Activated CD4-positive, alpha-beta T cell treated with anti-CD3 and anti-CD28 coated beads, Interleukin-2, amount 10 ng/mL, durations not matched to agents 24 days and 14 days (primary cell): Measurements from ENCODE around the gene ANLN. TPM values are rescaled to one million over a fixed set of nuclear protein-coding genes. Genes with fewer than 3 reads are reported as not detected.
"Not testable (repeated sequence)": the region's sequence is repeated elsewhere in the genome, so short reads cannot be mapped to it uniquely, and the experiment has no call there.

Experiments used
- DNase-seq: peaks from one replicate; pipeline ENCODE4 v3.0.0; 2022
- H3K27ac Mint-ChIP-seq: one replicate; pipeline ENCODE4 v1.8.0; 2022; ENCODE audit warnings: mild to moderate bottlenecking, mixed read lengths
- H3K27me3 Mint-ChIP-seq: one replicate; pipeline ENCODE4 v1.8.0; 2022; ENCODE audit warnings: mixed read lengths
- H3K36me3 Mint-ChIP-seq: one replicate; pipeline ENCODE4 v1.8.0; 2022; ENCODE audit warnings: low read depth, mild to moderate bottlenecking, mixed read lengths
- H3K4me1 Mint-ChIP-seq: one replicate; pipeline ENCODE4 v1.8.0; 2021; ENCODE audit warnings: mixed read lengths
- H3K4me3 Mint-ChIP-seq: one replicate; pipeline ENCODE4 v1.8.0; 2022; ENCODE audit warnings: mild to moderate bottlenecking, moderate library complexity, mixed read lengths
- H3K9me3 Mint-ChIP-seq: one replicate; pipeline ENCODE4 v1.8.0; 2021; ENCODE audit warnings: mixed read lengths
- intact Hi-C: fragments of 100-400 bp; cut with micrococcal nuclease; formaldehyde crosslinking; loops from one replicate; pipeline ENCODE4 v1.15.1; 2023
- total RNA-seq: library from RNA; stranded (reverse); gene quantifications from 2 replicates; pipeline ENCODE4 v1.2.3, GENCODE V29; 2022

ANLN gene
- total RNA-seq, 1 donor from 2014 or later = 35.9 TPM

GRCh38 chr7:36474283-36475010 lies 84.8 kb downstream of the ANLN start:
- Mint-ChIP-seq H3K27me3 (no peaks in the 10 kb centered on the region), H3K4me1 (peaks cover 18% of the 10 kb centered on the region), H3K9me3 (peaks cover 10% of the 10 kb centered on the region), H3K4me3 (peak overlapping the region; percentile 28), H3K27ac (peak overlapping the region; percentile 83), H3K36me3 (peaks cover 1% of the 10 kb centered on the region)
- DNase-seq = peak; percentile 65
- intact Hi-C loops = loop anchor here (5.0 kb wide), 1 partner anchor 723 kb away; no protein-coding TSS in a partner anchor

GRCh38 chr7:36475011-36475342 lies 85.3 kb downstream of the ANLN start:
- no peak overlapping the region for H3K4me3 Mint-ChIP-seq
- no peaks in the 10 kb centered on the region for H3K27me3 Mint-ChIP-seq
- peaks cover 15% of the 10 kb centered on the region for H3K9me3 Mint-ChIP-seq
- DNase-seq = no peak
- H3K27ac Mint-ChIP-seq = peak overlapping the region; percentile 83
- peaks cover 19% of the 10 kb centered on the region for H3K4me1 Mint-ChIP-seq
- H3K36me3 Mint-ChIP-seq = peaks cover 1% of the 10 kb centered on the region
- intact Hi-C loops = no loop called here

GRCh38 chr7:36475381-36475780 lies 85.7 kb downstream of the ANLN start:
- Mint-ChIP-seq H3K36me3 (peaks cover 1% of the 10 kb centered on the region), H3K27me3 (no peaks in the 10 kb centered on the region), H3K4me3 (no peak overlapping the region), H3K27ac (no peak overlapping the region), H3K4me1 (peaks cover 18% of the 10 kb centered on the region), H3K9me3 (peaks cover 20% of the 10 kb centered on the region)
- intact Hi-C loops = no loop called here
- DNase-seq = no peak

GRCh38 chr7:36478745-36479144 lies 89.1 kb downstream of the ANLN start:
- peaks cover 18% of the 10 kb centered on the region for H3K4me1 Mint-ChIP-seq
- no peak overlapping the region for H3K4me3 Mint-ChIP-seq
- no peaks in the 10 kb centered on the region for H3K27me3 Mint-ChIP-seq
- DNase-seq = no peak
- H3K36me3 Mint-ChIP-seq = peaks cover 1% of the 10 kb centered on the region
- intact Hi-C loops = no loop called here
- peaks cover 24% of the 10 kb centered on the region for H3K9me3 Mint-ChIP-seq
- no peak overlapping the region for H3K27ac Mint-ChIP-seq

- not testable (repeated sequence) for H3K4me1 Mint-ChIP-seq, DNase-seq, H3K36me3 Mint-ChIP-seq, H3K27ac Mint-ChIP-seq, H3K4me3 Mint-ChIP-seq, H3K27me3 Mint-ChIP-seq
- peaks cover 20% of the 10 kb centered on the region for H3K9me3 Mint-ChIP-seq
- intact Hi-C loops = loop anchor here (10.0 kb wide), 2 partner anchors 301 to 871 kb away; no protein-coding TSS in a partner anchor
These were observed 94.2 kb downstream of the ANLN start for GRCh38 chr7:36483853-36484252.

- H3K36me3 Mint-ChIP-seq = no peaks in the 10 kb centered on the region
- H3K27me3 Mint-ChIP-seq = no peaks in the 10 kb centered on the region
- intact Hi-C loops = loop anchor here (10.0 kb wide), 2 partner anchors 301 to 871 kb away; no protein-coding TSS in a partner anchor
- H3K4me3 Mint-ChIP-seq = no peak overlapping the region
- H3K27ac Mint-ChIP-seq = no peak overlapping the region
- peaks cover 16% of the 10 kb centered on the region for H3K9me3 Mint-ChIP-seq
- no peak for DNase-seq
- H3K4me1 Mint-ChIP-seq = peaks cover 6% of the 10 kb centered on the region
These were observed 94.6 kb downstream of the ANLN start for GRCh38 chr7:36484265-36484664.

- H3K36me3 Mint-ChIP-seq = no peaks in the 10 kb centered on the region
- no peaks in the 10 kb centered on the region for H3K9me3 Mint-ChIP-seq
- no peak for DNase-seq
- H3K27ac Mint-ChIP-seq = no peak overlapping the region
- H3K4me3 Mint-ChIP-seq = no peak overlapping the region
- peaks cover 8% of the 10 kb centered on the region for H3K27me3 Mint-ChIP-seq
- intact Hi-C loops = loop anchor here (5.0 to 10.0 kb wide), 3 partner anchors 298 to 868 kb away; no protein-coding TSS in a partner anchor
- H3K4me1 Mint-ChIP-seq = peaks cover 4% of the 10 kb centered on the region
These were observed 96.7 kb downstream of the ANLN start for GRCh38 chr7:36486336-36486735.

- Mint-ChIP-seq H3K4me1 (peaks cover 4% of the 10 kb centered on the region), H3K4me3 (no peak overlapping the region), H3K36me3 (no peaks in the 10 kb centered on the region), H3K9me3 (no peaks in the 10 kb centered on the region), H3K27ac (no peak overlapping the region), H3K27me3 (peaks cover 12% of the 10 kb centered on the region)
- DNase-seq = peak; percentile 85
- intact Hi-C loops = loop anchor here (1.0 to 10.0 kb wide), 6 partner anchors 183 to 867 kb away; no protein-coding TSS in a partner anchor
These were observed 98.2 kb downstream of the ANLN start for GRCh38 chr7:36487756-36488336.

- DNase-seq, H3K36me3 Mint-ChIP-seq, H3K4me1 Mint-ChIP-seq, H3K27ac Mint-ChIP-seq, H3K9me3 Mint-ChIP-seq, H3K4me3 Mint-ChIP-seq: not testable (repeated sequence)
- H3K27me3 Mint-ChIP-seq = peaks cover 14% of the 10 kb centered on the region
- intact Hi-C loops = loop anchor here (5.0 to 10.0 kb wide), 3 partner anchors 296 to 866 kb away; no protein-coding TSS in a partner anchor
These were observed 99.0 kb downstream of the ANLN start for GRCh38 chr7:36488672-36489071.

GRCh38 chr7:36490419-36490830 lies 100.8 kb downstream of the ANLN start:
- H3K4me3 Mint-ChIP-seq = no peak overlapping the region
- no peaks in the 10 kb centered on the region for H3K9me3 Mint-ChIP-seq
- no peaks in the 10 kb centered on the region for H3K36me3 Mint-ChIP-seq
- H3K27ac Mint-ChIP-seq = no peak overlapping the region
- H3K4me1 Mint-ChIP-seq = no peaks in the 10 kb centered on the region
- intact Hi-C loops = no loop called here
- no peak for DNase-seq
- peaks cover 21% of the 10 kb centered on the region for H3K27me3 Mint-ChIP-seq

- no peak for DNase-seq
- no peak overlapping the region for H3K4me3 Mint-ChIP-seq
- intact Hi-C loops = no loop called here
- no peaks in the 10 kb centered on the region for H3K36me3 Mint-ChIP-seq
- H3K9me3 Mint-ChIP-seq = no peaks in the 10 kb centered on the region
- peaks cover 21% of the 10 kb centered on the region for H3K27me3 Mint-ChIP-seq
- H3K27ac Mint-ChIP-seq = no peak overlapping the region
- no peaks in the 10 kb centered on the region for H3K4me1 Mint-ChIP-seq
These were observed 101.7 kb downstream of the ANLN start for GRCh38 chr7:36491317-36491716.

- Mint-ChIP-seq H3K27me3 (peaks cover 14% of the 10 kb centered on the region), H3K4me1 (peaks cover 2% of the 10 kb centered on the region), H3K9me3 (no peaks in the 10 kb centered on the region), H3K4me3 (no peak overlapping the region), H3K36me3 (no peaks in the 10 kb centered on the region), H3K27ac (no peak overlapping the region)
- DNase-seq = no peak
- intact Hi-C loops = no loop called here
These were observed 106.9 kb downstream of the ANLN start for GRCh38 chr7:36496576-36496975.

- H3K27me3 Mint-ChIP-seq, H3K36me3 Mint-ChIP-seq, DNase-seq, H3K9me3 Mint-ChIP-seq, H3K4me3 Mint-ChIP-seq, H3K27ac Mint-ChIP-seq, H3K4me1 Mint-ChIP-seq, intact Hi-C loops: not testable (repeated sequence)
These were observed 107.5 kb downstream of the ANLN start for GRCh38 chr7:36497176-36497575.

- no peak overlapping the region for H3K4me3 Mint-ChIP-seq
- no peaks in the 10 kb centered on the region for H3K9me3 Mint-ChIP-seq
- no peak overlapping the region for H3K27ac Mint-ChIP-seq
- H3K4me1 Mint-ChIP-seq = peaks cover 2% of the 10 kb centered on the region
- H3K27me3 Mint-ChIP-seq = peaks cover 9% of the 10 kb centered on the region
- intact Hi-C loops = no loop called here
- no peaks in the 10 kb centered on the region for H3K36me3 Mint-ChIP-seq
- DNase-seq = no peak
These were observed 108.1 kb downstream of the ANLN start for GRCh38 chr7:36497775-36498174.
